Right kidney (tissue), 1 donor: Measurements from ENCODE around the gene ASAP2.
A peak's percentile ranks its signal among the peaks of the same experiment; 100 is the strongest.
"Not testable (repeated sequence)": the region's sequence is repeated elsewhere in the genome, so short reads cannot be mapped to it uniquely, and the experiment has no call there.

ENCODE experiments used
- DNase-seq: peaks from one replicate; pipeline ENCODE4 v3.0.0-alpha.2; 2016

ASAP2 gene

GRCh38 chr2:9250498-9251153 lies 44.0 kb downstream of the ASAP2 start:
- no peak for DNase-seq

DNA sequence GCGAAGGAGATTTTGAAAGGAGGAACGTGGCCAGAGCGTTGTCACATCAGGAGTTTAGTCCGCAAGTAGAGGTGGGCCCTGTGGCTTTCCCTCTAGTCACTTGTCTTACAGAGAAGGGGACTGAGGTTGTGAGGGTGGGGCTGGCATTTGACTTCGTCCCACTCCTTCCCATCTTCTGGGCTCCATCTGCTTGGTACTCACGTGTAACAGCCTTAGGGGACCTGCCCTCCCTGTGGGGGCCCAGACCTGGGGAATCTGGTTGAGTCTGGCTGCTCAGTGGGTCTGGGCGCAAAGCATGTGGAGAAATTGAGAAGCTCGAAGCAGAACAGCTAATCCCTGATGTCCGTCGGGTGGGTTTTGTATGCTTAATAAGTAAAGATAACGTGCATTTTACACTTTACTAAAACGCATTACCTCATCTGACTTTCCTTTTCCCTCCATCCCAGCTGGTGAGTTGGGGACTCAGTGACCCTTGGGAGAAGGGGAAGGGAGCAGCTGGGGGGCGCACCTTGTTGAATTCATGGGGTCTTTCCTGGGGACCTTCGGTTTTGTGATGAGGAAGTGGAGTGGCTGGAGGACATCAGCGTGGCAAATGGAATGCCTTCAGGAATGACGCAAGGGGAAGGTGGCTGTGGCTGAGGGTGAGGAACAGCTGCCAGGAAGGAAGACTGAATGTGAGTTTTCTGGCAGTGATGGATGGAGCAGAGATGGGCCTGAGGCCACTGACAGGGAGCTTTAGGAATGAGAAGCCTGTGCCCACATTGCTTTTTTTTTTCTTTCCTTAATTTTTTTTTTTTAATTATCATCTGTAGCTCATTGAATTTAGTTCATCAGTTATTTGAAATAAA lies 44.8 kb downstream of the ASAP2 start:
- DNase-seq: no peak

GRCh38 chr2:9252002-9252357 lies 45.4 kb downstream of the ASAP2 start:
- DNase-seq: no peak

DNA sequence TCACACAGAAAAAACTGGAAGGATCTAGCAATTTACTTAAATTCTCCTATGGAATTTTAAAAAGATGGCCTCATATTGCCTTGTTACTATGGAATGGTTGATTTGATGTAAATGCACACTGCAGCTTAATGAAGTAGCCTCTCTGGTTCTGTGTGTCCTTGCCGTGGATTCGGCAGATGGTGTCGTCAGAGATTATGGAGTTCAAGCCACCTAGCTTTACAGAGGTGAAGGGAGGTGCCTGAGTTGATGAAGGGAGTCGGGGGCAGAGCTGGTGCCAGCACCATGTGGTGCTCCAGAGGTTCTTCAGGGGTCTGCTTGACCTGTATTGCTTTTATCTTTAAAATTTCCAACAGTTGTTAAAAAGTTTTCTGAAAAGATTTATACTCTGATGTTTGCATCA lies 48.8 kb downstream of the ASAP2 start:
- no peak for DNase-seq

DNA sequence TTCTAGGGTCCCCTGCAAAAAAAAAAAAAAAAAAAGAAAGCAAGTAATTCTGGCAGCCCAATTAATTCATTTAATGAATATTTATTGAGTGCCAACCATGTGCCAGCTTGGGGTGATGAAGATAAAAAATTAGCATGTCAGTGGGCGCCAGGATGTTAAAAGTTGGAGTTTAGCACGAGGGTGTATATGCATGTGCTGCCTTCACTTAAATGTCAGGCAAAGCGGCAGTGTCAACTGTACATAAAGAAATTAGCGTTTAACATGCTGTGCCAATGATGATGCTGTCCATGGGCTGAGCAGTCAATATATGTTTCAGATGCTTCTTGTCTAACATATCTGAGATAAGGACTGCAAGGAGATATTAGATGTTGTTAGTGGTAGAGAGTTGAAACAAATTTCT lies 49.5 kb downstream of the ASAP2 start:
- no peak for DNase-seq

- no peak for DNase-seq
These were observed 50.0 kb downstream of the ASAP2 start for GRCh38 chr2:9256570-9257043.

DNA sequence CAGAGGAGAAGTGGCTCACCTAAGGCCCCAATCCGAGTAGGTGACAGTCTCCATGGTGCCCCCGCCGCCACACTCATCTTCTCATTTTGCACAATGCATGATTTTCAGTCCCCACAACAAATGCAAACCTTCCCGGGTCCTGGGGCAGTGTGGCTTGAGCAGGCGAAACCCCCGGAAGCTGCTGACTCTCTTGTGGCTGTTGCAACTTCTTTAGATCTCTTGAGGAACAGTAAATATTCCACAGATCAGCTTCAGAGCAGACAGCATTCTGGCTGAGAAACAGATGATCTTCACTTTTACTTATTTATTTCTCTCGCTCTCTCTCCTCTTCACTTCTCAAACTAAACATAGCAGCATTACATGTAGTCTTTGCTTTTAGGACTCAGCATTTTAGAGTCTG lies 51.9 kb downstream of the ASAP2 start:
- peak; percentile 40 for DNase-seq

GRCh38 chr2:9258953-9259399 lies 52.4 kb downstream of the ASAP2 start:
- peak; percentile 52 for DNase-seq

DNA sequence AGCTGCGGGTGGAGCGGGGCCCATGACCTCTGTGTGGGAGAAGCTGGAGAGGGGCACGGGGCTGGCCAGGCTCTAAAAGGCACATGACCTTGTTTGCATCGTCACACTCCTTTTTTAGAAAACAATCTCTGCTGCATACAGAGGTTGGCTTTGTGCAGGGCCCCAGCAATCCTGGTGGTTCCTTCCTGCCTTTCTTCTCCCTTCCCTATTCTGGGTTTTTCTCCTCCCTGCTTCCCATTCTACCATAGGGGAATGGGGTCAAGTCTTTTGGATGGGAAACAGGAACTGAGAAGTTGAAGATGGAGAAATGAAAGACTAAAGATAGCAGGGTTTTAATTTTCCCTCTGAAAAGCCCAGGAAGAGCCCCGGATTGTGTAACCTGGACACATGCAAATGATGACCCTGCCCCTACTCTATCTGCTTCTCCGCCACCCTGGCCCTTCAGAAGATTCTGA lies 53.9 kb downstream of the ASAP2 start:
- DNase-seq: no peak

- no peak for DNase-seq
These were observed 54.7 kb downstream of the ASAP2 start for GRCh38 chr2:9261231-9261883.

GRCh38 chr2:9262671-9263171 lies 56.1 kb downstream of the ASAP2 start:
- DNase-seq: no peak

- no peak for DNase-seq
These were observed 56.8 kb downstream of the ASAP2 start for GRCh38 chr2:9263428-9263827.

DNA sequence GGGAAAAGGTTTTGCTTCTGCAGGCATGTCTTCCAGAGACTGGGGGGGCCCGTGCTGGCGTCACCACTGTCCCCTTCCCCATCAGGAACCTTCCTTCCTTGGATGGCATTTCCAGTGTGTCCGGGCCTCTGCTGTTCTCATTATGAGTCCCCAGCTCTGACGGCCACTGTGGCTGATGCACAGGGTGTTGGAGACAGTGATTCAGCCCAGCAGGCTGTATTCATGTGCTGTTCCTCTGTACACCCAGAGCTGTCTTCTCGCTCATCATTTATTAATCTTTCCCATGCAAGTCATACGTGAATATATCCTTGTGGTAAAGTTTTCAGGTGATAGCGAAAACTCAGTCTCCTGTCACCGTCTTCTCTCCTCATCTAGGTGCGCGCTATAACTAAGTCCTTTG lies 57.7 kb downstream of the ASAP2 start:
- no peak for DNase-seq

DNA sequence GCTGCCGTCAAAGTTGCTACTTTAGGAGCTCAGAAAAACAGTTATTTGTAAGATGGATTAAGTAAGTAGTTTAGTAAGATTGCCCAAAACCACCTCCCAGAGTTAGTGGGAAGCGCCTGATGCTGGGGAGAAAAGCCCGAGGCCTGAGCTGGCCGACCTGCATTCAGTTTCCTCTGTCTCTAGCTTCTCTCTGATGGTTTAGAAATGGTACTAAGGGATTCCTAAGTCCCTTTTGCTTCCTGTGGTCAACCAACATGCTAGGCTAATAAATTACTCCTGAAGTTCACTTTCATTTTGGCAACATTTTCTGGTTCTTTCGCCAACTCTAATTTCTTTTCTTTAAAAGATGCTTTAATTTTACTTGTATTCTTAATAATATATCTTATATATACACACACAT lies 60.1 kb downstream of the ASAP2 start:
- DNase-seq: no peak

DNA sequence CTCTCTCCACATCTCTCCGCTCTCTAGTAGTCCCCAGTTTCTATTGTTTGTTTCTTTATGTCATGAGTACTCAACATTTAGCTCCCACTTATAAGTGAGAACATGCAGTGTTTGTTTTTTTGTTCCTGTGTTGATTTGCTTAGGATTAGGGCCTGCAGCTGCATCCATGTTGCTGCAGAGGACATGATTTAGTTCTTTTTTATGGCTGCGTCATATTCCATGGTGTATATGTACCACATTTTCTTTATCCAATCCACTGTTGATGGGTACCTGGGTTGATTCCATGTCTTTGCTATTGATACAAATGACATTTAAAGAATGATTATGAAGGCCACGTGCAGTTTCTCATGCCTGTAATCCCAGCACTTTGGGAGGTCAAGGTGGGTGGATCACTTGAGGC lies 60.7 kb downstream of the ASAP2 start:
- not testable (repeated sequence) for DNase-seq

DNA sequence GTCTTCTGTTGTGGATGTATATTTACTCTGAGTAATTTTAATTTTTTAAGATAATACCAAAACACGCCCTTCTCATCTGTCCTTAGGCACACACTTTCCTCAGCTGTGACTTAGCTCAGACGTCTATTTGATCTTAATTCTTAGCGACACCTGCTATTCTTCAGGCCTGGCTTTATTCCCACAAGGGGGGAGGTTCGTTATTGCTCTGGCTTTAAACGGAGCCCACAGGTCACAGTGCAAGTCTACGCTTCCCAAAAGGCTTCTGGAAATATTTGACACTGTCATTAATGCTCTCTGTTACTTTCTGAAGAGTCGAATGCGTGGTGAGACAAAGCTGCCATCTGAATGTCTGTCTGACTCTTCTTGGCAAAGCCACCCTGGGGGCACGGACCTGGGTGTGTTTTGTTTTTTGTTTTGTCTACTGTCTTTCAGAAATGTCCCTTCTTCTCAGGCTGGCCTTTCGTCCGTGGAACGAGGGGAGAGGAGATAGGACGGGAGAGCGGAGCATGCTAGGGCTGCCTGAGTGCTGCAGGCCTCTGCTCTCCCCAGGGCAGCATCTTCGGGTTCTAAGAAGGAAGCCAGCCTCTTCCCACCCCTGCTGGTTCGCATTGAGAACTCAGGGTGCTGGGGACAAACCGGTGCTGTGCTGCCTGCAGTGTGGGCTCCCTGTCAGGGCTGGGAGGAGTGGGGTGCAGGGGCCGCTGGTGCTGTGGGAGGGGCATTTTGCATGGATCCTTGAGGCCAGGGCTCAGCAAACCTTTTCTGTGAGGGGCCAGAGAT lies 61.9 kb downstream of the ASAP2 start:
- no peak for DNase-seq

DNA sequence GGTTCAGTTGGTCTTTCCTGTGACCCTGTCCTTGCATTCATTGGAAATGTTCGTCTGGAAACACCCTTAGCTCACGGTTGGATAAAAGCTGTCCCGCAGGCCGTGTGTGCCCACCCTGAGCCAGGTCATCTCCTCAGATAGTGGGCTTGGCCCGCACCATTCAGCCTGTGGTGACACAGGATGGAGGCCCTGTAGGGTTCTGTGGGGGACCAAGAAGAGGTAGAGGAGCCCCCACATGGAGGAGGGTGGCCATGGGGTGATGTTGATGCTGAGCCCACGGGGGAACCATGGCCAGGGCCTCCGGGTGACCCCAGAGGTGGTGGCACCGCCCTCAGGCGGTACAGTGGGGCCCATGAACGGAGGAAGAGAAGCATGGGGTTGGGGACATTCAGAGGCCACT lies 62.7 kb downstream of the ASAP2 start:
- DNase-seq: no peak

DNA sequence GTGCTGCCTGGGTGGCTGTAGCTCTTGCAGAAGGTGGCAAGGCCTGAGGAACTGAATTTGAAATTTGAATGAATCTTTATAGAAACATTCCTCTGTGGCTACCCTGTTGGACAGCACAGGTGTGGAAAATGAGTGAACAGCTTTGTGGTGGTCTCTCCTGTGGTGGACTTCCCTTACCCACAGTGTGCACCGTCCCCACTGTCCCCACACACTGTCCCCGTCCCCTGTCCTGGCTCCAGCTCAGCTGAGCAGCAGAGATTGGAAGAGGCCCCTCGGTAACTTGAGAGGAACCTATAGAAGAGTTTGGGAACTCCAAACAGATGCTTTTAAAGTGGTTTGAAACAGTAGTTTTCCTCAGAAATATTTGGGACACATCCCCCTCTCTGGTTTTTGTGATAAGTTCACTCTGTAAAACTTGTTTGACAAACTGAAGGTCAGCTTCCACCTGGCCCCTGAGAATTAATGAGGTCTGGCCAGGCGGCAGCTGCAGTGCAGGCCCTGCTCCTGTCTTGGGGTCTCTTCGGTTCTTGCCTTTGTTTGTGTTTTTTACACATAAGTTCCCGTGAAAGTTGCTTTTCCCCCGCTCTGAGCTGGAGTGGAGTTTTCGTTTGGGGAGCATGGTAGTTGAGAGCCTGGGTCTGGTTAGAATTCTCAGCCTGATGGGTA lies 63.2 kb downstream of the ASAP2 start:
- DNase-seq: peak; percentile 41

DNA sequence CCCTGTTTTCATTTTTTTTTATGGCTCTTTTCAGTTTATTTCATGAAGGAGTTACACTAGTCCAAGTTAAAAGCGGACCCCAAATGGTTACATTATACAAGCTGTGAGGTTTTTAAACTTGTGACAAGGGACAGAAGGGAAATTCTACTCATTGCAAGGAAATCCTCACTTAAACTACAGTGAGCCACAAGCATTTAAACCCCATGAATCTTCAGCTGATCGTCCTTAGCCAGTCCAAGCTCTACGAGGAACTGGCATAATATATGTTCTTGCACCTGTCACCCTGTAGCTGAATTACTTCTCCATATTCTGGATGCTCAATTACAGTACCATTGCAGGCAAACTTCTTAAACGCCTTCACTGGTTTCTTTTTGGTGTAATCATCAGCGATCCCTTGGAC lies 64.5 kb downstream of the ASAP2 start:
- DNase-seq: no peak

GRCh38 chr2:9271691-9272090 lies 65.1 kb downstream of the ASAP2 start:
- DNase-seq: no peak

DNA sequence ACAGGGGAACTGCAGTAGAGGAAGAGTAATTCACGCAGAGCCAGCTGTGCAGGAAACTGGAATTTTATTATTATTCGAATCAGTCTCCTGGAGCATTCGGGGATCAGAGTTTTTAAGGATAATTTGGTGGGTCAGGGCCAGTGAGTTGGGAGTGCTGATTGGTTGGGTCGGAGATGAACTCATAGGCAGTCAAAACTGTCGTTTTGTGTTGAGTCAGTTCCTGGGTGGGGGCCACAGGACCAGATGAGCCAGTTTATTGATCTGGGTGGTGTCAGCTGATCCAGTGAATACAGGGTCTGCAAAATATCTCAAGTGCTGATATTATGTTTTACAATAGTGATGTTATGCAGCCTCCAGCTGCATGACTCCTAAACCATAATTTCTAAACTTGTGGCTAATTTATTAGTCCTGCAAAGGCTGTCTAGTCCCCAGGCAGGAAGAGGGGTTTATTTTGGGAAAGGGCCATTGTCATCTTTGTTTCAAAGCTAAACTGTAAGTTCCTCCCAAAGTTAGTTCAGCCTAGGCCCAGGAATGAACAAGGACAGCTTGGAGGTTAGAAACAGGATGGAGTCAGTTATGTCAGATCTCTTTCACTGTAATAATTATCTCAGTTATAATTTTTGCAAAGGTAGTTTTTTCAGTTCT lies 67.0 kb downstream of the ASAP2 start:
- no peak for DNase-seq
